Right lobe of liver (tissue), 4 donors: ENCODE measurements around the gene ARHGEF7.

Experiments used
- POLR2A ChIP-seq: fragments of 450-650 bp; IDR thresholded peaks from one replicate; pipeline ENCODE4 v1.6.1; 2017; ENCODE audit warnings: antibody characterized with exemption, mild to moderate bottlenecking
- TF ChIP-seq, protein P1 (sequence below), 4 donors: fragments of 200-600 bp in 3 of 4; fragments of 450-650 bp in 1 of 4; IDR thresholded peaks; one replicate each; pipeline versions ENCODE4 v1.5.1 to v1.8.0; 2016 to 2022; ENCODE audit warnings: antibody characterized with exemption in 4 of 4, mild to moderate bottlenecking in 2 of 4
- donor health status: DM: no; HTN: no; CAD: no.
- donor health status: DM: no; HTN: no; CAD: no.
- donor health status: DM: no; HTN: yes; CAD: no.

DNA sequence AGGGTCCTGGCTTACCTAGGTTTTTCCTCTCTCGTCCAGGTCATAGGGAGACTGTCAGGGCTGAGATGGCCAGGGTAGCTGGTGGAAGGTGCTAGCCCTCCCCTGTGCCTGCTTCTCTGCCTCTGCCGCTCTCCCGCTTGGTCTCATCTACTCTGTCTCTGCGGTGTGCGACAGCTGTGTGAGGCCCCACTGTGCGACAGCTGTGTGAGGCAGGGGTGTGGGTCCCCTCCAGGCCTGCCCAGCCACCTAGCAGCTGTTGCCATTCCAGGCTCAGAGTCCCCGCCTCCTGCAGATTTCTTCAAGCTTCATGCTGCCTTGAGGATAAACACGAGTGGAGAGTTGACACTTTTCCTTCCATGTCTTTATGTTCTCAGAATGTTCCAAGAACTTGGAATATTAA, 53.0 kb downstream of the ARHGEF7 start:
- TF ChIP-seq, protein P1, sequence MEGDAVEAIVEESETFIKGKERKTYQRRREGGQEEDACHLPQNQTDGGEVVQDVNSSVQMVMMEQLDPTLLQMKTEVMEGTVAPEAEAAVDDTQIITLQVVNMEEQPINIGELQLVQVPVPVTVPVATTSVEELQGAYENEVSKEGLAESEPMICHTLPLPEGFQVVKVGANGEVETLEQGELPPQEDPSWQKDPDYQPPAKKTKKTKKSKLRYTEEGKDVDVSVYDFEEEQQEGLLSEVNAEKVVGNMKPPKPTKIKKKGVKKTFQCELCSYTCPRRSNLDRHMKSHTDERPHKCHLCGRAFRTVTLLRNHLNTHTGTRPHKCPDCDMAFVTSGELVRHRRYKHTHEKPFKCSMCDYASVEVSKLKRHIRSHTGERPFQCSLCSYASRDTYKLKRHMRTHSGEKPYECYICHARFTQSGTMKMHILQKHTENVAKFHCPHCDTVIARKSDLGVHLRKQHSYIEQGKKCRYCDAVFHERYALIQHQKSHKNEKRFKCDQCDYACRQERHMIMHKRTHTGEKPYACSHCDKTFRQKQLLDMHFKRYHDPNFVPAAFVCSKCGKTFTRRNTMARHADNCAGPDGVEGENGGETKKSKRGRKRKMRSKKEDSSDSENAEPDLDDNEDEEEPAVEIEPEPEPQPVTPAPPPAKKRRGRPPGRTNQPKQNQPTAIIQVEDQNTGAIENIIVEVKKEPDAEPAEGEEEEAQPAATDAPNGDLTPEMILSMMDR (IDR thresholded peaks at IDR 0.05): no peak
- no peak for TF ChIP-seq POLR2A
